Astrocyte (in vitro differentiated cells and primary cell): Measurements from ENCODE around the gene RUSF1.

Experiments used
- EZH2 ChIP-seq: IDR thresholded peaks from 2 replicates; pipeline ENCODE4 v1.6.1; 2012; ENCODE audit warnings: mild to moderate bottlenecking, low read length, inconsistent platforms; ENCODE audit not compliant: insufficient read depth
- TF ChIP-seq, protein P1 (sequence below): IDR thresholded peaks from 2 replicates; pipeline ENCODE4 v1.5.1; 2011; ENCODE audit warnings: low read depth, mild to moderate bottlenecking, inconsistent platforms, low read length, moderate library complexity; ENCODE audit not compliant: insufficient read depth

DNA sequence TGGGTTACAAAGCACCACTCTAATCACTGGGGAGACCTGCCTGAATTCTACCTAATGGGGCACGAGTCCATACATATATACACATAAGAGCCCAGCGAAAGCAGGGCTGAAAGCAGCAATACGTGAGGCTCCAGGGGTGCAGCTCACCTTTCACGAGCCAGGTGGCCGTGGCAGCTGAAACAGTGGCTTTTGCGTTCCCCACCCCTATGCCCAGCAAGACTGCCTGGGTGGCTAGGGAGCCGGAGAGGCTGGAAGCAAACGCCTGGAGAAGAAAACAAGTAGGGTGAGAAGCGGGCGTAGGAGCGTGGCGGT is 618 bp downstream of the RUSF1 start:
- TF ChIP-seq, protein P1, sequence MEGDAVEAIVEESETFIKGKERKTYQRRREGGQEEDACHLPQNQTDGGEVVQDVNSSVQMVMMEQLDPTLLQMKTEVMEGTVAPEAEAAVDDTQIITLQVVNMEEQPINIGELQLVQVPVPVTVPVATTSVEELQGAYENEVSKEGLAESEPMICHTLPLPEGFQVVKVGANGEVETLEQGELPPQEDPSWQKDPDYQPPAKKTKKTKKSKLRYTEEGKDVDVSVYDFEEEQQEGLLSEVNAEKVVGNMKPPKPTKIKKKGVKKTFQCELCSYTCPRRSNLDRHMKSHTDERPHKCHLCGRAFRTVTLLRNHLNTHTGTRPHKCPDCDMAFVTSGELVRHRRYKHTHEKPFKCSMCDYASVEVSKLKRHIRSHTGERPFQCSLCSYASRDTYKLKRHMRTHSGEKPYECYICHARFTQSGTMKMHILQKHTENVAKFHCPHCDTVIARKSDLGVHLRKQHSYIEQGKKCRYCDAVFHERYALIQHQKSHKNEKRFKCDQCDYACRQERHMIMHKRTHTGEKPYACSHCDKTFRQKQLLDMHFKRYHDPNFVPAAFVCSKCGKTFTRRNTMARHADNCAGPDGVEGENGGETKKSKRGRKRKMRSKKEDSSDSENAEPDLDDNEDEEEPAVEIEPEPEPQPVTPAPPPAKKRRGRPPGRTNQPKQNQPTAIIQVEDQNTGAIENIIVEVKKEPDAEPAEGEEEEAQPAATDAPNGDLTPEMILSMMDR, result no peak
- no peak for TF ChIP-seq EZH2
